Right lobe of liver (tissue), 6 donors: ENCODE data around the gene SPIN4. TPM values are rescaled to one million over a fixed set of nuclear protein-coding genes. Genes with fewer than 3 reads are reported as not detected.
"Not testable (repeated sequence)": the region's sequence is repeated elsewhere in the genome, so short reads cannot be mapped to it uniquely, and the experiment has no call there.

Experiments
- ATAC-seq, 4 donors: fragments of 200-7000 bp; cut with Tn5 transposase; one replicate each; pipeline ENCODE4 v1.9.1; 2020; ENCODE audit warnings: mild to moderate bottlenecking in 4 of 4, moderate library complexity in 4 of 4
- DNase-seq, 3 donors: peaks; one replicate each; pipeline ENCODE4 v3.0.0-alpha.2; 2020
- H3K27ac ChIP-seq, 3 donors: fragments of 200-600 bp; one replicate each; pipeline ENCODE4 v1.8.0; 2022
- H3K27me3 ChIP-seq, 2 donors: fragments of 200-600 bp; one replicate each; pipeline ENCODE4 v1.8.0; 2022
- H3K36me3 ChIP-seq, 4 donors: fragments of 200-600 bp; sonication (generic) in 1 of 4; one replicate each; pipeline versions ENCODE4 v1.5.1 to v1.8.0; 2017 to 2022; ENCODE audit warnings: control low read depth in 1 of 4
- H3K4me1 ChIP-seq, 4 donors: fragments of 200-600 bp; sonication (generic) in 1 of 4; one replicate each; pipeline versions ENCODE4 v1.5.1 to v1.8.0; 2017 to 2022; ENCODE audit warnings: control low read depth in 1 of 4
- H3K4me3 ChIP-seq, 3 donors: fragments of 200-600 bp; one replicate each; pipeline ENCODE4 v1.8.0; 2022
- H3K9me3 ChIP-seq, 4 donors: fragments of 200-600 bp; sonication (generic) in 1 of 4; one replicate each; pipeline versions ENCODE4 v1.5.1 to v1.8.0; 2017 to 2022; ENCODE audit warnings: control low read depth in 1 of 4
- CTCF ChIP-seq, 4 donors: fragments of 200-600 bp in 3 of 4; fragments of 450-650 bp in 1 of 4; IDR thresholded peaks; one replicate each; pipeline versions ENCODE4 v1.5.1 to v1.8.0; 2016 to 2022; ENCODE audit warnings: antibody characterized with exemption in 4 of 4, mild to moderate bottlenecking in 2 of 4
- POLR2A ChIP-seq: fragments of 450-650 bp; IDR thresholded peaks from one replicate; pipeline ENCODE4 v1.6.1; 2017; ENCODE audit warnings: antibody characterized with exemption, mild to moderate bottlenecking
- WGBS: methylation state at CpG from one replicate; pipeline ENCODE4 v1.1.6; 2018; ENCODE audit warnings: low coverage, low lambda C conversion rate; ENCODE audit not compliant: insufficient coverage; ENCODE audit errors: missing lambda C conversion rate; 5-methylcytosine and 5-hydroxymethylcytosine counted together
- intact Hi-C, 2 donors: fragments of 100-400 bp; cut with DNase I; formaldehyde crosslinking; loops; one replicate each; pipeline versions ENCODE4 v1.11.2 to v1.14.1; 2022
- long read RNA-seq: library from polyadenylated mRNA; unstranded; transcript quantifications from one replicate; pipeline ENCODE4 v2.0.0, GENCODE V29; 2019
- total RNA-seq, 6 experiments: library from RNA; depleted of rRNA in 2 of 6; stranded (reverse); fragments of >200 nt in 2 of 6; fragmentation: NEBNext Ultra II Directional in 3 of 6; extraction: Animal tissue kit (Norgen Biotek cat#: 25700) in 3 of 6; gene quantifications; one replicate each; pipeline versions ENCODE4 v1.1.0 to v1.2.4, GENCODE V29; 2016 to 2023
- donor health status: DM: no; HTN: yes; CAD: no.
- donor health status: DM: no; HTN: no; CAD: no.
- donor health status: DM: no; HTN: no; CAD: no.
- donor health status: DM: no; HTN: yes; CAD: no.
- donor health status: DM: no; HTN: yes; CAD: no.

The SPIN4 gene
- total RNA-seq: 1 to 10 TPM in 5 of 6 experiments, under 1 TPM in 1; 0.93 to 3.4 (median 1.6) TPM
- long read RNA-seq: 0 reads

- Histone ChIP-seq H3K36me3 (no peaks in the 10 kb centered on the region), H3K9me3 (no peaks in the 10 kb centered on the region), H3K4me3 (peak within 1 kb of the TSS; percentile 42 to 63 (median 60)), H3K27me3 (no peaks in the 10 kb centered on the region), H3K27ac (peak within 1 kb of the TSS; percentile 25 to 50 (median 35)), H3K4me1 (no peaks in the 10 kb centered on the region)
- DNase-seq (peak; percentile 90 to 91 (median 91)), ATAC-seq (peak; percentile 99 to 100 (median 100))
- no peak for TF ChIP-seq CTCF (IDR thresholded peaks at IDR 0.05)
- peak; percentile 73 for TF ChIP-seq POLR2A
- WGBS: 20% methylated on average over 29 of the region's 58 CpGs
- intact Hi-C loops: no loop called here
These were observed at the start of gene SPIN4 for GRCh38 chrX:63350941-63351616. SPIN4 (minus strand) TSS chrX:63351332; CDS start chrX:63350819, 513 bp downstream.

GRCh38 chrX:63400340-63400739 lies 49.2 kb upstream of the SPIN4 start:
- intact Hi-C loops: no loop called here
- TF ChIP-seq CTCF (IDR thresholded peaks at IDR 0.05): no peak
- TF ChIP-seq POLR2A: no peak
- H3K27ac ChIP-seq: no peak overlapping the region

GRCh38 chrX:63394872-63395271 lies 43.7 kb upstream of the SPIN4 start:
- Histone ChIP-seq H3K4me1 (no peaks in the 10 kb centered on the region), H3K27me3 (no peaks in the 10 kb centered on the region), H3K4me3 (no peak overlapping the region), H3K36me3 (no peaks in the 10 kb centered on the region), H3K27ac (no peak overlapping the region), H3K9me3 (no peaks in the 10 kb centered on the region)
- WGBS: 39% methylated on average over 2 of the region's 2 CpGs
- DNase-seq (no peak), ATAC-seq (no peak)
- TF ChIP-seq CTCF (IDR thresholded peaks at IDR 0.05): no peak
- no peak for TF ChIP-seq POLR2A
- intact Hi-C loops: no loop called here

More at GRCh38 chrX:63400340-63400739, 49.2 kb upstream of the SPIN4 start:
- ATAC-seq (no peak), DNase-seq (no peak)
- no peaks in the 10 kb centered on the region for H3K4me1 ChIP-seq
- H3K27me3 ChIP-seq: no peaks in the 10 kb centered on the region
- no peak overlapping the region for H3K4me3 ChIP-seq
- no peaks in the 10 kb centered on the region for H3K9me3 ChIP-seq
- H3K36me3 ChIP-seq: no peaks in the 10 kb centered on the region

- H3K9me3 ChIP-seq, H3K27ac ChIP-seq, H3K4me3 ChIP-seq, H3K4me1 ChIP-seq, DNase-seq, ATAC-seq, H3K36me3 ChIP-seq, H3K27me3 ChIP-seq, intact Hi-C loops: not testable (repeated sequence)
- WGBS: no CpG with 5 or more reads among the region's 24 CpGs
These were observed 42.0 kb upstream of the SPIN4 start for GRCh38 chrX:63393094-63393493.

GRCh38 chrX:63387411-63387810 lies 36.3 kb upstream of the SPIN4 start:
- 52% methylated on average over 2 of the region's 3 CpGs for WGBS
- no peaks in the 10 kb centered on the region for H3K27me3 ChIP-seq
- DNase-seq (no peak), ATAC-seq (no peak)
- H3K27ac ChIP-seq: no peak overlapping the region
- intact Hi-C loops: no loop called here
- no peaks in the 10 kb centered on the region for H3K9me3 ChIP-seq
- TF ChIP-seq CTCF (IDR thresholded peaks at IDR 0.05): no peak
- no peaks in the 10 kb centered on the region for H3K4me1 ChIP-seq
- H3K4me3 ChIP-seq: no peak overlapping the region
- H3K36me3 ChIP-seq: no peaks in the 10 kb centered on the region

GRCh38 chrX:63384263-63384662 lies 33.1 kb upstream of the SPIN4 start:
- H3K27ac ChIP-seq, intact Hi-C loops, DNase-seq, H3K4me3 ChIP-seq, ATAC-seq, H3K36me3 ChIP-seq, H3K4me1 ChIP-seq, H3K9me3 ChIP-seq, H3K27me3 ChIP-seq: not testable (repeated sequence)

GRCh38 chrX:63373012-63373411 lies 21.9 kb upstream of the SPIN4 start:
- ATAC-seq, H3K9me3 ChIP-seq, H3K27ac ChIP-seq, H3K4me3 ChIP-seq, H3K27me3 ChIP-seq, H3K4me1 ChIP-seq, DNase-seq, H3K36me3 ChIP-seq, intact Hi-C loops: not testable (repeated sequence)
- WGBS: 77% methylated on average over 3 of the region's 3 CpGs

- H3K9me3 ChIP-seq, H3K36me3 ChIP-seq, intact Hi-C loops, H3K4me3 ChIP-seq, H3K4me1 ChIP-seq, H3K27ac ChIP-seq, DNase-seq, H3K27me3 ChIP-seq, ATAC-seq: not testable (repeated sequence)
- WGBS: no CpG with 5 or more reads among the region's 5 CpGs
These were observed 16.6 kb upstream of the SPIN4 start for GRCh38 chrX:63367699-63368098.
